Measurements from ENCODE around the gene DAPK1.

GRCh38 chr9:87595610-87596009 is 97.9 kb downstream of the DAPK1 start:
- TF ChIP-seq EZH2 (IDR thresholded peaks at IDR 0.05; ENCODE audit: borderline replicate concordance, low read length) = no peak
- no peak for TF ChIP-seq CTCF (conservative IDR thresholded peaks at IDR 0.05 in 1 of 2, IDR thresholded peaks at IDR 0.05 in 1 of 2; ENCODE audit: extremely low read depth in 1 of 2, insufficient read depth in 1 of 2, low read depth in 1 of 2, low read length in 2 of 2)
